Mucosa of descending colon (tissue), 3 donors: Measurements from ENCODE around the gene CNOT9. TPM values are rescaled to one million over a fixed set of nuclear protein-coding genes. Genes with fewer than 3 reads are reported as not detected.
"Not testable (repeated sequence)": the region's sequence is repeated elsewhere in the genome, so short reads cannot be mapped to it uniquely, and the experiment has no call there.

Experiments used
- ATAC-seq: fragments of 200-7000 bp; cut with Tn5 transposase; one replicate; pipeline ENCODE4 v1.9.1; 2020; ENCODE audit warnings: mild to moderate bottlenecking, moderate library complexity
- DNase-seq, 3 donors: peaks; one replicate each; pipeline ENCODE4 v3.0.0-alpha.2; 2020
- H3K36me3 ChIP-seq: fragments of 200-600 bp; one replicate; pipeline ENCODE4 v1.8.0; 2021; ENCODE audit warnings: low read depth, mild to moderate bottlenecking
- H3K4me1 ChIP-seq: fragments of 200-600 bp; one replicate; pipeline ENCODE4 v1.8.0; 2021; ENCODE audit warnings: low read depth, mild to moderate bottlenecking
- H3K4me3 ChIP-seq: fragments of 200-600 bp; one replicate; pipeline ENCODE4 v1.8.0; 2021; ENCODE audit warnings: mild to moderate bottlenecking
- H3K9me3 ChIP-seq: fragments of 200-600 bp; one replicate; pipeline ENCODE4 v1.8.0; 2021; ENCODE audit warnings: mild to moderate bottlenecking
- intact Hi-C, 2 donors: fragments of 100-400 bp; cut with DNase I in 1 of 2; cut with micrococcal nuclease in 1 of 2; formaldehyde crosslinking; loops; one replicate each; pipeline versions ENCODE4 v1.11.0 to v1.11.1; 2022; cut with DNase I, micrococcal nuclease
- total RNA-seq, 3 donors: library from RNA; stranded (reverse); fragmentation: NEBNext Ultra II Directional in 2 of 3; extraction: Animal tissue kit (Norgen Biotek cat#: 25700) in 2 of 3; gene quantifications; one replicate each; pipeline versions ENCODE4 v1.2.1 to v1.2.4, GENCODE V29; 2021 to 2023
- TF ChIP-seq, protein P1 (sequence below): fragments of 200-600 bp; IDR thresholded peaks from one replicate; pipeline ENCODE4 v1.8.0; 2022; ENCODE audit warnings: antibody characterized with exemption, mild to moderate bottlenecking
- donor health status: DM: no; HTN: no; CAD: no; lungs with moderate emphysema.
- donor health status: DM: no; HTN: no; CAD: no.
- donor health status: DM: no; HTN: yes; CAD: no.

CNOT9 gene
- total RNA-seq, 3 donors from 2014 or later: 31.0 to 41.8 (median 37.8) TPM

DNA sequence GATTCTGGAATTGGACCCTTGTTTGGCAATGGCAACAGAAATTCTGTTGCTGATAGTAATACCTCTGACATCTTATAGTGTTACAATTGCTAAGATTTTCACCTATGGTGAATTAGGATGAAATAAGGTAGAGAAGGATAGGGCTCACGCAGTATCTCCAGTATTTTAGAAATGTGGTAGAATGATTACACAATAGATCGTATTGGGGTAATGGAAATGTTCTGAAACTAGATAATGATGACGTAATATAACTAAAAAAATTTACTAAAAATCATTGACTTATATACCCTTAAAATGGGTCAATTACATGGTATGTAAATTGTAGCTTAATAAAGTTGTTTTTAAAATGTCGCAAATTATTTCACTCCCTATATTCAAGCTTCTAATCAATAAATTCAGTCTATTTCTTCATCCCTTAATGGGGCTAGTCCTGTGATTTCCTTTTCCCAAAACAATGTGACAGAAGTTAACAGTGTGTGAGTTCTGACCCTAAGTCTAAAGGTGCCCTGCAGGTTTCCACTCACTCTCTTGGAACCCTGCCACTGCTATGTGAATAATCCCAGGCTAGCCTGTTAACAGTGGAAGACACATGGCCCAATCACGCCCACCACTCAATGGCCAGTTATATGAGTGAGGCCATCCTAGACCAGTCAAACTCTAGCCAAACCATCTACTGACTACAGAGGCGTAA lies 31.7 kb upstream of the CNOT9 start:
- H3K4me1 ChIP-seq: no peaks in the 10 kb centered on the region
- H3K36me3 ChIP-seq: no peaks in the 10 kb centered on the region
- TF ChIP-seq, protein P1, sequence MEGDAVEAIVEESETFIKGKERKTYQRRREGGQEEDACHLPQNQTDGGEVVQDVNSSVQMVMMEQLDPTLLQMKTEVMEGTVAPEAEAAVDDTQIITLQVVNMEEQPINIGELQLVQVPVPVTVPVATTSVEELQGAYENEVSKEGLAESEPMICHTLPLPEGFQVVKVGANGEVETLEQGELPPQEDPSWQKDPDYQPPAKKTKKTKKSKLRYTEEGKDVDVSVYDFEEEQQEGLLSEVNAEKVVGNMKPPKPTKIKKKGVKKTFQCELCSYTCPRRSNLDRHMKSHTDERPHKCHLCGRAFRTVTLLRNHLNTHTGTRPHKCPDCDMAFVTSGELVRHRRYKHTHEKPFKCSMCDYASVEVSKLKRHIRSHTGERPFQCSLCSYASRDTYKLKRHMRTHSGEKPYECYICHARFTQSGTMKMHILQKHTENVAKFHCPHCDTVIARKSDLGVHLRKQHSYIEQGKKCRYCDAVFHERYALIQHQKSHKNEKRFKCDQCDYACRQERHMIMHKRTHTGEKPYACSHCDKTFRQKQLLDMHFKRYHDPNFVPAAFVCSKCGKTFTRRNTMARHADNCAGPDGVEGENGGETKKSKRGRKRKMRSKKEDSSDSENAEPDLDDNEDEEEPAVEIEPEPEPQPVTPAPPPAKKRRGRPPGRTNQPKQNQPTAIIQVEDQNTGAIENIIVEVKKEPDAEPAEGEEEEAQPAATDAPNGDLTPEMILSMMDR: no peak
- DNase-seq: no peak
- H3K4me3 ChIP-seq: no peak overlapping the region
- H3K9me3 ChIP-seq: no peaks in the 10 kb centered on the region
- no peak for ATAC-seq
- intact Hi-C loops: no loop called here

DNA sequence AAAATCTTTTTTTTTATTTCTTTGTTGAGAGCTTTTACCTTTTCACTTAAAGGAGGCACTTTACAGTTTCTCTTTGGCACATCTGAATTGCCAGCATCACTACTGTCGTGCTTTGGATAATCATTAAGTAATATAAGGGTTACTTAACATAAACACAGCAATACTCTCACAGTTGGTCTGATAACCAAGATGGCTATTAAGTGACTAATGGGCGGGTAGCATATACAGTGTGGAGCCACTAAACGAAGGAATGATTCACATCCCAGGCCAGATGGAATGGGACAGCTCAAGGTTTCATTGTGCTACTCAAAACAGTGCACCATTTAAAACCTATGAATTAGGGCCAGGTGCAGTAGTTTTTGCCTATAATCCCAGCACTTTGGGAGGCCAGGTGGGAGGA lies 28.6 kb upstream of the CNOT9 start:
- ATAC-seq: no peak
- DNase-seq: no peak
- H3K4me1 ChIP-seq: no peaks in the 10 kb centered on the region
- intact Hi-C loops: no loop called here
- TF ChIP-seq, protein P1: no peak
- no peaks in the 10 kb centered on the region for H3K9me3 ChIP-seq
- no peaks in the 10 kb centered on the region for H3K36me3 ChIP-seq
- no peak overlapping the region for H3K4me3 ChIP-seq

- ATAC-seq (no peak), DNase-seq (no peak)
- Histone ChIP-seq H3K9me3 (no peaks in the 10 kb centered on the region), H3K4me1 (no peaks in the 10 kb centered on the region), H3K4me3 (no peak overlapping the region), H3K36me3 (no peaks in the 10 kb centered on the region)
- intact Hi-C loops: no loop called here
- TF ChIP-seq, protein P1: no peak
Observed at GRCh38 chr2:218546012-218546411, 22.6 kb upstream of the CNOT9 start.

DNA sequence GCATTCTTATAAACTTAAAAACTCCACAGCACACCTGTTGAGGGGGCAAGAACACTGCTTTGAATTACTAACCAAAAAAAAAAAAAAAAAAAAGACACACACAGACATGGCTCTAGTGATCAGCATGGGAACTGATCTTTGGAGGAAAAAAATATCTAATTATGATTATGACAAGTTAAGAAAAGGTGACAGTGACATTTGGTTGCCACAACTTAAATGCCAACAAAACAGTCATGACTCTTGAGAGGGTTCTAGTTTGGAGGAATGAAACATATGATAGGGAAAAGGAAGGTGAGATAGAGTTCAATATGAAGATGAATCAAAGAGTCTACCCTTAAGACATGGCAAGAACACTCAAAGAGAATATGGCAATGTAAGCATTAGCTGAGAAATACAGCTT lies 21.1 kb upstream of the CNOT9 start:
- TF ChIP-seq, protein P1: no peak
- H3K4me1 ChIP-seq: no peaks in the 10 kb centered on the region
- intact Hi-C loops: no loop called here
- ATAC-seq (no peak), DNase-seq (no peak)
- H3K4me3 ChIP-seq: no peak overlapping the region
- H3K36me3 ChIP-seq: no peaks in the 10 kb centered on the region
- no peaks in the 10 kb centered on the region for H3K9me3 ChIP-seq

DNA sequence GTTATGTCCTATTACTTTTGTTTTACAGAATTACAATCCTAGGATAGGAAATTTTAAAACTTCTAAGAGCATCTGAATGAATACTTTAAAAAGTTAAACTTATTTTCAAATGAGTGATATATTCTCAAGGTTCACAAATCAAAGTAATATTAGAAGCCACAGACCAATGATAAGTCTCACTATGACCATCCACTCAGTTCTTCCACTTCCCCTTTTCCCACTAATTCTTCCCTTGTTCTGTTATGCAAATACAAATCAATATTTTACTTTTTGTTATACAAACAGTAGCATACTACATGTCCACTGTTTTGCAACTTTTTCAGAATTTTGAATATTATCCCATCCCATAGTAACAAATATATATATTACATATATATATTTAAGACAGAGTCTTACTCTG lies 20.7 kb upstream of the CNOT9 start:
- TF ChIP-seq, protein P1: no peak
- Histone ChIP-seq H3K9me3 (no peaks in the 10 kb centered on the region), H3K36me3 (no peaks in the 10 kb centered on the region), H3K4me3 (no peak overlapping the region), H3K4me1 (no peaks in the 10 kb centered on the region)
- DNase-seq: no peak
- intact Hi-C loops: no loop called here
- ATAC-seq: no peak

DNA sequence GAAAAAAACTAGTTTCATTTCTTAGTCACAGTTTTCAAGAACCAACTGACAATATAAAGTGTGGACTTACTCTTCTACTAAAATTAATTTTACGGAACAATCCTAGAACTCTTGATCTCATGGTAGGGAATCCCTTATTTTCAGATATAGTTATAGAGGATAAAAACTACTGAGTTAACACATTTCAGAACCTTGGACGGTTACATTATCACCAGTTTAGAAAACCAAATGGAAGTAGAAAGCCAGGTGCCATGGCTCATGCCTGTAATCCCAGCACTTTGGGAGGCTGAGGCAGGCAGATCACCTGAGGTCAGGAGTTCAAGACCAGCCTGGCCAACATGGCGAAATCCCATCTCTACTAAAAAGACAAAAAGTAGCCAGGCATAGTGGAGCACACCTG lies 14.4 kb upstream of the CNOT9 start:
- H3K4me3 ChIP-seq, H3K9me3 ChIP-seq, intact Hi-C loops, ATAC-seq, DNase-seq, H3K36me3 ChIP-seq, H3K4me1 ChIP-seq: not testable (repeated sequence)
